Thyroid gland (tissue), 4 donors: ENCODE measurements around the gene DUSP22. TPM values are rescaled to one million over a fixed set of nuclear protein-coding genes. Genes with fewer than 3 reads are reported as not detected.
"Not testable (repeated sequence)": the region's sequence is repeated elsewhere in the genome, so short reads cannot be mapped to it uniquely, and the experiment has no call there.

Experiments
- DNase-seq, 2 donors: peaks; one replicate each; pipeline ENCODE4 v3.0.0-alpha.2; 2019
- H3K27ac ChIP-seq, 3 donors: fragments of 200-600 bp; sonication (generic); 1 replicate in 2 of 3; 2 replicates in 1 of 3; pipeline ENCODE4 v1.5.1; 2016 to 2019; ENCODE audit warnings: mild to moderate bottlenecking in 1 of 3, moderate library complexity in 1 of 3
- H3K27me3 ChIP-seq: fragments of 200-600 bp; sonication (generic); one replicate; pipeline ENCODE4 v1.5.1; 2019
- H3K36me3 ChIP-seq, 2 donors: fragments of 200-600 bp; sonication (generic); one replicate each; pipeline ENCODE4 v1.5.1; 2016 to 2019
- H3K4me1 ChIP-seq, 2 donors: fragments of 200-600 bp; sonication (generic); one replicate each; pipeline ENCODE4 v1.5.1; 2017 to 2019
- H3K4me3 ChIP-seq, 3 donors: fragments of 200-600 bp; sonication (generic); replicated peaks in 1 of 3; 1 replicate in 2 of 3; 2 replicates in 1 of 3; pipeline ENCODE4 v1.5.1; 2016; ENCODE audit warnings: mild to moderate bottlenecking in 1 of 3
- H3K9me3 ChIP-seq: fragments of 200-600 bp; sonication (generic); one replicate; pipeline ENCODE4 v1.5.1; 2017
- CTCF ChIP-seq, 6 experiments: fragments of 200-600 bp in 3 of 6; fragments of 450-650 bp in 3 of 6; sonication (generic) in 3 of 6; IDR thresholded peaks; one replicate each; pipeline ENCODE4 v1.5.1; 2016 to 2019; ENCODE audit warnings: antibody characterized with exemption in 6 of 6, mild to moderate bottlenecking in 2 of 6, inconsistent platforms in 1 of 6, moderate library complexity in 1 of 6
- POLR2A ChIP-seq, 2 donors: fragments of 450-650 bp; IDR thresholded peaks; one replicate each; pipeline ENCODE4 v1.6.1; 2017; ENCODE audit warnings: antibody characterized with exemption in 2 of 2, mild to moderate bottlenecking in 2 of 2, moderate library complexity in 1 of 2
- WGBS, 2 donors: methylation state at CpG; one replicate each; pipeline ENCODE4 v1.1.5; 2017; 5-methylcytosine and 5-hydroxymethylcytosine counted together
- intact Hi-C: fragments of 100-400 bp; cut with DNase I; formaldehyde crosslinking; loops from one replicate; pipeline ENCODE4 v1.15.1; 2023
- total RNA-seq, 4 donors: library from RNA; depleted of rRNA; stranded (reverse); fragments of >200 nt; gene quantifications; one replicate each; pipeline ENCODE4 v1.2.3, GENCODE V29; 2016

DUSP22 gene
- total RNA-seq, 4 donors from 2014 or later, result 40.4 to 68.8 (median 59.4) TPM

- Histone ChIP-seq H3K4me3 (no peak overlapping the region), H3K9me3 (no peaks in the 10 kb centered on the region), H3K27ac (no peak overlapping the region), H3K4me1 (peaks cover 18 to 36% of the 10 kb centered on the region in 2 donors), H3K27me3 (no peaks in the 10 kb centered on the region), H3K36me3 (no peaks in the 10 kb centered on the region)
- 62 to 81% methylated on average over 6 of the region's 6 CpGs for WGBS, 2 donors
- intact Hi-C loops, result no loop called here
- TF ChIP-seq CTCF (IDR thresholded peaks at IDR 0.05) (no peak), POLR2A (IDR thresholded peaks at IDR 0.05) (no peak)
- DNase-seq, result no peak
Measured at GRCh38 chr6:370555-370954, 78.3 kb downstream of the DUSP22 start.

DNA sequence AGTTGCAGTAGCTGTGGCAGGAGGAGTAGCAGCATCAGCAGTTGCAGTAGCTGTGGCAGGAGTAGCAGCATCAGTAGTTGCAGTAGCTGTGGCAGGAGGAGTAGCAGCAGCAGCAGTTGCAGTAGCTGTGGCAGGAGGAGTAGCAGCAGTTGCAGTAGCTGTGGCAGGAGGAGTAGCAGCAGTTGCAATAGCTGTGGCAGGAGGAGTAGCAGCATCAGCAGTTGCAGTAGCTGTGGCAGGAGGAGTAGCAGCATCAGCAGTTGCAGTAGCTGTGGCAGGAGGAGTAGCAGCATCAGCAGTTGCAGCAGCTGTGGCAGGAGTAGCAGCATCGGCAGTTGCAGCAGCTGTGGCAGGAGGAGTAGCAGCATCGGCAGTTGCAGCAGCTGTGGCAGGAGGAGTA, 79.6 kb downstream of the DUSP22 start:
- H3K9me3 ChIP-seq, H3K4me3 ChIP-seq, H3K27me3 ChIP-seq, DNase-seq, H3K27ac ChIP-seq, intact Hi-C loops, H3K36me3 ChIP-seq: not testable (repeated sequence)
- 91 to 98% methylated on average over 2 of the region's 2 CpGs for WGBS, 2 donors
- peaks cover 18 to 26% of the 10 kb centered on the region in 2 donors for H3K4me1 ChIP-seq

DNA sequence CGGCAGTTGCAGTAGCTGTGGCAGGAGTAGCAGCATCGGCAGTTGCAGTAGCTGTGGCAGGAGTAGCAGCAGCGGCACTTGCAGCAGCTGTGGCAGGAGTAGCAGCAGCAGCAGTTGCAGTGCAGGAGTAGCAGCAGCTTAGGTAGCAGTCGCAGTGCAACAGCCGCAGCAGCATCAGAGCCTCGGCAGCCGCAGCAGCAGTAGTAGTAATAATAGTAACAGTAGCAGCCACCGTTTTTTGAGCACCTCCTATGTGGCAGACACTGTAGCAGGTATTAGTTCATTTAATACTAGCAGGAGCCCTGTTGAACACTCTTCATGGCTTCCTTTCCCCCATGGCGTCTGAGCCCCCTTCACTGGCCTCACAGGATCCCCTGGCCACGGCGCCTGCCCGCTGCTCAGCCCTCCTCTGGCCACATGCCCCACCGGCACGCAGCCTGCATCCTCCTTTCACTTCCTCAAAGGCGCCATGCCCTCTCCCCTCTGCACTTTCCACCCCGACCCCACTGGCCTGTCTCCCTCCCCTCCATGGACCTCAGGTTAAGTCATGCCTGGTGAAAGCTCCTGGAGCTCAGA, 80.1 kb downstream of the DUSP22 start:
- 78% methylated on average over 16 of the region's 16 CpGs for WGBS, 2 donors
- intact Hi-C loops, result no loop called here

GRCh38 chr6:373031-373430, 80.7 kb downstream of the DUSP22 start:
- Histone ChIP-seq H3K27ac (no peak overlapping the region), H3K4me1 (peaks cover 18 to 24% of the 10 kb centered on the region in 2 donors), H3K27me3 (no peaks in the 10 kb centered on the region), H3K4me3 (no peak overlapping the region), H3K9me3 (no peaks in the 10 kb centered on the region), H3K36me3 (no peaks in the 10 kb centered on the region)
- intact Hi-C loops, result no loop called here
- TF ChIP-seq POLR2A (IDR thresholded peaks at IDR 0.05) (no peak), CTCF (IDR thresholded peaks at IDR 0.05) (no peak)
- WGBS, 2 donors, result 81 to 83% methylated on average over 8 of the region's 8 CpGs
- DNase-seq, result no peak

More for the DNA sequence above, 80.1 kb downstream of the DUSP22 start:
- H3K4me3 ChIP-seq, result no peak overlapping the region
- no peaks in the 10 kb centered on the region for H3K9me3 ChIP-seq
- no peak for TF ChIP-seq POLR2A (IDR thresholded peaks at IDR 0.05)
- TF ChIP-seq CTCF (IDR thresholded peaks at IDR 0.05), result no peak
- H3K27ac ChIP-seq, result no peak overlapping the region
- peaks cover 18 to 24% of the 10 kb centered on the region in 2 donors for H3K4me1 ChIP-seq
- no peaks in the 10 kb centered on the region for H3K27me3 ChIP-seq
- H3K36me3 ChIP-seq, result no peaks in the 10 kb centered on the region
- no peak for DNase-seq

- no peaks in the 10 kb centered on the region for H3K27me3 ChIP-seq
- H3K27ac ChIP-seq, result peak overlapping the region in 1 of 3 donors; percentile 5
- H3K9me3 ChIP-seq, result no peaks in the 10 kb centered on the region
- H3K4me3 ChIP-seq, result no peak overlapping the region
- WGBS, 2 donors, result 47 to 51% methylated on average over 26 of the region's 26 CpGs
- no peak for TF ChIP-seq POLR2A (IDR thresholded peaks at IDR 0.05)
- peak in 5 of 6 experiments; percentile 8 to 37 (median 32) for TF ChIP-seq CTCF (IDR thresholded peaks at IDR 0.05)
- peak; percentile 54 to 57 for DNase-seq
- peaks cover 18 to 24% of the 10 kb centered on the region in 2 donors for H3K4me1 ChIP-seq
- H3K36me3 ChIP-seq, result no peaks in the 10 kb centered on the region
- intact Hi-C loops, result no loop called here
Measured at GRCh38 chr6:373773-374724, 81.8 kb downstream of the DUSP22 start.
